ENCODE measurements around the gene SLC25A6. TPM values are rescaled to one million over a fixed set of nuclear protein-coding genes. Genes with fewer than 3 reads are reported as not detected.
"Not testable (repeated sequence)": the region's sequence is repeated elsewhere in the genome, so short reads cannot be mapped to it uniquely, and the experiment has no call there.

Gene SLC25A6
- polyA plus RNA-seq, 4 donors: 374 to 650 (median 494) TPM

- DNase-seq (ENCODE audit: low read depth in 4 of 4, low spot score in 3 of 4): no peak
Observed at GRCh38 chrX:1355131-1356046, 36.5 kb downstream of the SLC25A6 start.

- no peak for DNase-seq (ENCODE audit: low read depth in 4 of 4, low spot score in 3 of 4)
Observed at GRCh38 chrX:1354036-1355019, 37.6 kb downstream of the SLC25A6 start.

- DNase-seq (ENCODE audit: low read depth in 4 of 4, low spot score in 3 of 4): no peak
Observed at GRCh38 chrX:1351981-1352714, 39.8 kb downstream of the SLC25A6 start.

- not testable (repeated sequence) for DNase-seq (ENCODE audit: low read depth in 4 of 4, low spot score in 3 of 4)
Observed at GRCh38 chrX:1349606-1350005, 42.3 kb downstream of the SLC25A6 start.

GRCh38 chrX:1341545-1342184 is 50.2 kb downstream of the SLC25A6 start:
- DNase-seq (ENCODE audit: low read depth in 4 of 4, low spot score in 3 of 4): no peak

GRCh38 chrX:1336948-1337779 is 54.7 kb downstream of the SLC25A6 start:
- DNase-seq (ENCODE audit: low read depth in 4 of 4, low spot score in 3 of 4): no peak

- no peak for DNase-seq (ENCODE audit: low read depth in 4 of 4, low spot score in 3 of 4)
Observed at GRCh38 chrX:1336331-1336943, 55.5 kb downstream of the SLC25A6 start, which contains the start of gene IL3RA. TSS of gene IL3RA (plus strand) at chrX:1336785. CDS start at chrX:1341766, 4,981 bp downstream.

Other genes starting within 250 kb of the SLC25A6 start
- gene CRLF2, start 179.5 kb downstream of the SLC25A6 start, polyA plus RNA-seq (ENCODE audit: insufficient read length in 4 of 4): not detected
- gene CSF2RA, start 123.3 kb downstream of the SLC25A6 start, polyA plus RNA-seq (ENCODE audit: insufficient read length in 4 of 4): 1 to 10 TPM; 3.2 to 5.4 (median 4.5) TPM
- gene IL3RA, start 55.3 kb downstream of the SLC25A6 start, polyA plus RNA-seq (ENCODE audit: insufficient read length in 4 of 4): 10 to 100 TPM; 10.5 to 15.8 (median 13.1) TPM
- 10 to 100 TPM; 24.8 to 46.4 (median 40.4) TPM for gene ASMTL, start 60.8 kb upstream of the SLC25A6 start, polyA plus RNA-seq (ENCODE audit: insufficient read length in 4 of 4)
- 1 to 10 TPM in 2 of 4 donors, under 1 TPM in 2; 0.62 to 1.3 (median 0.98) TPM for gene P2RY8, start 145.1 kb upstream of the SLC25A6 start, polyA plus RNA-seq (ENCODE audit: insufficient read length in 4 of 4)
- 10 to 100 TPM; 38.2 to 63.7 (median 41.4) TPM for gene AKAP17A, start 199.5 kb upstream of the SLC25A6 start, polyA plus RNA-seq (ENCODE audit: insufficient read length in 4 of 4)
- gene ASMT, start 222.9 kb upstream of the SLC25A6 start, polyA plus RNA-seq (ENCODE audit: insufficient read length in 4 of 4): under 1 TPM in 3 of 4 donors, not detected in 1; 0.11 to 0.15 (median 0.14) TPM